ENCODE results near the gene TBC1D2B.

Gene TBC1D2B

DNA sequence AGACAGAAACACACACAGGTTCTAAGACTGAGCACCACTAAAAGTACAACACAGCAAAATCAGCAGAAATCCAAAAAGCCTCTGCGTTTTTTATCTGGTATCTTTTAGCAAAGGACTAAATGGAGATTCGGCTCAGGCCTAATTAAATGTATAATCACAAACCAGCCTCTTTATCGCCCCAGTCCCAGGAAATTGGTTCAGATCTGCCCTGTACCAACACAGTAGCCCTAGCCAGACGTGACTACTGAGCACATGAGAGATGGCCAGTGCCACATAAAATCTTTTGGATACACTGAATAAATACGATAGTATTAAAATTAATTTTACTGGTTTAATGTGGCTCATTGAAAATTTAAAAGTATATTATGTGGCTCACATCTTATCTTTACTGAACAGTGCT is 19.7 kb downstream of the TBC1D2B start:
- H3K4me3 ChIP-seq (ENCODE audit: low read depth, low read length), result no peak overlapping the region
- TF ChIP-seq, protein P1, sequence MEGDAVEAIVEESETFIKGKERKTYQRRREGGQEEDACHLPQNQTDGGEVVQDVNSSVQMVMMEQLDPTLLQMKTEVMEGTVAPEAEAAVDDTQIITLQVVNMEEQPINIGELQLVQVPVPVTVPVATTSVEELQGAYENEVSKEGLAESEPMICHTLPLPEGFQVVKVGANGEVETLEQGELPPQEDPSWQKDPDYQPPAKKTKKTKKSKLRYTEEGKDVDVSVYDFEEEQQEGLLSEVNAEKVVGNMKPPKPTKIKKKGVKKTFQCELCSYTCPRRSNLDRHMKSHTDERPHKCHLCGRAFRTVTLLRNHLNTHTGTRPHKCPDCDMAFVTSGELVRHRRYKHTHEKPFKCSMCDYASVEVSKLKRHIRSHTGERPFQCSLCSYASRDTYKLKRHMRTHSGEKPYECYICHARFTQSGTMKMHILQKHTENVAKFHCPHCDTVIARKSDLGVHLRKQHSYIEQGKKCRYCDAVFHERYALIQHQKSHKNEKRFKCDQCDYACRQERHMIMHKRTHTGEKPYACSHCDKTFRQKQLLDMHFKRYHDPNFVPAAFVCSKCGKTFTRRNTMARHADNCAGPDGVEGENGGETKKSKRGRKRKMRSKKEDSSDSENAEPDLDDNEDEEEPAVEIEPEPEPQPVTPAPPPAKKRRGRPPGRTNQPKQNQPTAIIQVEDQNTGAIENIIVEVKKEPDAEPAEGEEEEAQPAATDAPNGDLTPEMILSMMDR (IDR thresholded peaks at IDR 0.05; ENCODE audit: low read depth, low read length), result no peak

DNA sequence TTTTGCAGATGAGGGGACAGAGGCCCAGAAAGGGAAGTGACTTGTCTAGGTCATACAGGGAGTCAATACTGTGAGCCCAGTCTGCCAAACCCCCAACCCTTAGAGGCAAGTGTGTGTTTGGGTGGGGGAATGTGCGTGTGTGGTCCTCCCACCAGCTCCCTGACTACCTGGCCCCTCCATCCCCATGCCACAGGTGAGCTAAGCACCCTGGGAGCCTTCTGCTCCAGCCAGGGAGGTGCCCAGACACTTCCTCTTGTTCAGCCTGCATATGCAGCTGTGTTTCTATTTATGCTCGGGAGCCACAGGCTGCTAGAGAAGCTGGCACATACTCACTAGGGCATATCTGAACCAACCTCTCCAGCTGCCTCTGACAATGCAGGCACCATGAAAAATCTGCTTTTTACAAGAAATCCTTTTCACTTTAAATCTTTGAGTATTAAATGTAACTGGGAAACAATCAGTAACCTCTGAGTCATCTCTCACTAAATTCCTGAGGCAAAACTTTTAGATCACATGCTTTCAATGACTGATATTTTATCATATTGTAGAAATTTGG is 20.7 kb downstream of the TBC1D2B start:
- H3K4me3 ChIP-seq (ENCODE audit: low read depth, low read length), result no peak overlapping the region
- TF ChIP-seq, protein P1 (IDR thresholded peaks at IDR 0.05; ENCODE audit: low read depth, low read length), result no peak

DNA sequence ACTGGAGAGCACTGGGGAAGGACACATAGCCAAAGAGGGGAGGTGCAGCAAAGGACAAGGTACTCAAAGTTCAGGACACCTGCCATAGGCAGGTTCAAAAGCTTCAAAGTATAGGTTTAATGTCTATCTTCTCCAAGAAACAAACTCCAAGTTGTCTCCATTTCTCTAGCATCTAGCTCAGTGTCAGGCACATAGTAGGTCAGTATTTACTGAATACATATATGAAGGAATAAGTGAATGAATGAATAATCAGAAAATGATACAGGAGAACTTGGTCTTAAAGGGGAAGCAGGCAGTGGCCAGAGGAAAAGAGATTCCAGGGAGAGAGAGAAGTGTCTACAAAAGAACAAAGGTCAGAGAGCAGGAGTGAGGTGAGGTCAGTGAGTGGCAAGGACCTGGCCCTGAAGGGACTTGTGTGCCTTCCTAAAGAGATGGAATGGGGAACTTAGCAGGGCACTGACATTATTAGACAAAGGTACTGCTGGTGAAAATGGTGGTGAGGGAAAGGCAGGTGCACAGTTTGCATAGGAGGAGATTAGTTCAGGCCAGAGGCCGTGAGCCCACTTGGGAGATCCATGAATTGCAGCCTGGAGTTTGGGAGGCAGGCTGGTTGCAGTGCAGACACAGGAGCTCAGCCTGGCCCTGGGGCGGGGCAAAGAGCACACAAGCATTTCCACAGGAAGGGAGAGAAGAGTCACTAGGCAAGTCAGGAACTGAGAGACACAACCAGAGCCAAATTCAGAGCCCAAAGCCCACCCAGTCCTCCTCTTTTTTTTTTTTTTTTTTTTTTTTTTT is 21.4 kb downstream of the TBC1D2B start:
- TF ChIP-seq, protein P1 (IDR thresholded peaks at IDR 0.05; ENCODE audit: low read depth, low read length), result no peak
- H3K4me3 ChIP-seq (ENCODE audit: low read depth, low read length), result no peak overlapping the region

DNA sequence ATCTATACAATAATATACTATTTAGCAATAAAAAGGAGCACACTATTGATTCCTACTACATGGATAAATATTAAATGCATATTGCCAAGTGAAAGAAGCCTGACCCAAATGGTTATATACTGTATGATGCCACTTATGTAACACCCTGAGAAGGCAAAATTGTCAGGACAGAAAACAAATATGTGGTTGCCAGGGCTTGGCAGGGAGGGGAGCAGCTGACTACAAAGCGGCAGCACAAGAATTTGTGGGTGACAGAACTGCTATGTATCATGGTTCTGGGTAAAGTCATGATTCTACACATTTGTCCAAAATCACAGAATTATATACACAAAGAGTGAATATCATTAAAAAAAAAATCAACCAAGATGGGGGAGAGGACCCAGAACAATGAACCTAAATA is 22.5 kb downstream of the TBC1D2B start:
- TF ChIP-seq, protein P1 (IDR thresholded peaks at IDR 0.05; ENCODE audit: low read depth, low read length), result no peak
- no peak overlapping the region for H3K4me3 ChIP-seq (ENCODE audit: low read depth, low read length)

DNA sequence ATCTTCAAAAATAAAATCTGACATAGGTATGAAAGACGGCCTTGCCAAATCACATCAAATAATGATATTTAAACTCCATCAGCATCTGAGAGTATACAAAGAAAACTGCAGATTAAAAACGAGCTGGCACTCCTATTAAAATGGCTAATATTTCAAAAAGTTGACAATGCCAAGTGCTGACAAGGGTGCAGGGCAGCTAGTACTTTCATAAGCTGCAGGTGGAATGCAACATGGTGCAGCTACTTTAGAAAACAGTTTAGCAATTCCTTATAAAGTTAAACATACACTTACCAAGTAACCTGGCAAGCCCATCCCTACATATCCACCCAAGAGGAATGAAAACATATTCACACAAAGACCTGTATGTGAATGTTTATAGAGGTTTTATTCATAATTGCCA is 23.0 kb downstream of the TBC1D2B start:
- TF ChIP-seq, protein P1 (IDR thresholded peaks at IDR 0.05; ENCODE audit: low read depth, low read length), result no peak
- no peak overlapping the region for H3K4me3 ChIP-seq (ENCODE audit: low read depth, low read length)

DNA sequence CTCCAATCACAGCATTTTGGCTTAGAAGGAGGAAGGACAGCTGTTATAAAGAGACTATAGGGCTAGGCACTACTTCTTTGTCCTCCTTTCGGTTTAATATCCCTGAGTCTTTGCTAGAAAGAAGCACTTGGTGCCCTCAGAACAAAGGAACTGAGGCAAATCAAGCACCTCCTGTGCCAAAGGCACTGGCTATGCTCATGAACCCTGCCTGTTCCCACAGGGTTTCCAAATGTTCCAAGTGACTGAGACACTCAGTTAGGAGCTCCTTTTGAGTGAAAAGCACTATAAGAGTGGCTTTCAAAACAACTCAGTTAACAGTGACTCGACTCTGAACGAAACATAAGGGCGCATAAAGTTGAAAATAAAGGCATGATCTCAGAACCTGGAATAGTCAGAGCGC is 25.0 kb downstream of the TBC1D2B start:
- no peak overlapping the region for H3K4me3 ChIP-seq (ENCODE audit: low read depth, low read length)
- TF ChIP-seq, protein P1 (IDR thresholded peaks at IDR 0.05; ENCODE audit: low read depth, low read length), result no peak

DNA sequence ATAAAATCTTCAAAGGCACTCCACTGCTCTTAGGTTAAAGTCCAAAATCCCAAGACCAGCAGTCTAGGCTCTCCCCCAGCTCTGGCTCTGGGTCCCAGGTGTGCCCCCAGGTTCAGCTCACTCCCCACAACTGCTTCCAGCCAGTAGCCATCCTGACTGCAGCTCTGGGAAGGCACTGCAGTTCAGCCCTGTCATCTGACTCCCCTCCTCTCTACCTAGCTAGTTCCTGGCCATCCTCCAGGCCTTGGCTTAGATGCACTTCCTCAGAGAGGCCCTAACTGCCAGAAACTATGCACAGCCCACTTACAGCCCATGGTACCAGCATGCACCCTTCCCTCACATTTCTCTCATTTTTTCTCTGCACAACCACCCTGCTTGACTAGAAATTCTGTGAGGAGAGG is 25.5 kb downstream of the TBC1D2B start:
- H3K4me3 ChIP-seq (ENCODE audit: low read depth, low read length), result no peak overlapping the region
- TF ChIP-seq, protein P1 (IDR thresholded peaks at IDR 0.05; ENCODE audit: low read depth, low read length), result no peak
